GM19239 (cell line): Measurements from ENCODE around the gene TXK.
A peak's percentile ranks its signal among the peaks of the same experiment; 100 is the strongest.

ENCODE experiments used
- DNase-seq: peaks from one replicate; pipeline ENCODE4 v3.0.0; 2011; ENCODE audit warnings: low spot score; ENCODE audit not compliant: insufficient read length
- FAIRE-seq: peaks from 2 replicates; lab custom pipeline; 2011; peaks lifted over from hg19 to GRCh38; lab: Jason Lieb, UNC

Gene TXK

GRCh38 chr4:48138936-48139335 lies 4.9 kb upstream of the TXK start:
- FAIRE-seq = peak; percentile 73
- DNase-seq = peak; percentile 16

- no peak for FAIRE-seq
- no peak for DNase-seq
These were observed 4.5 kb upstream of the TXK start for GRCh38 chr4:48138511-48138910.

- no peak for FAIRE-seq
- DNase-seq = no peak
These were observed 3.8 kb upstream of the TXK start for GRCh38 chr4:48137846-48138245.

GRCh38 chr4:48133669-48134068 lies 381 bp downstream of the TXK start:
- no peak for DNase-seq
- no peak for FAIRE-seq

- no peak for FAIRE-seq
- DNase-seq = no peak
These were observed 2.3 kb downstream of the TXK start for GRCh38 chr4:48131736-48132135.

- DNase-seq (no peak), FAIRE-seq (no peak)
These were observed 4.0 kb downstream of the TXK start for GRCh38 chr4:48130100-48130499.

GRCh38 chr4:48129307-48130014 lies 4.6 kb downstream of the TXK start:
- no peak for DNase-seq
- no peak for FAIRE-seq

- FAIRE-seq (peak; percentile 93), DNase-seq (peak; percentile 22)
These were observed 6.2 kb downstream of the TXK start for GRCh38 chr4:48127682-48128404.

- DNase-seq (no peak), FAIRE-seq (no peak)
These were observed 6.8 kb downstream of the TXK start for GRCh38 chr4:48127231-48127630.

GRCh38 chr4:48126621-48127020 lies 7.4 kb downstream of the TXK start:
- FAIRE-seq = no peak
- no peak for DNase-seq

- no peak for DNase-seq
- no peak for FAIRE-seq
These were observed 9.2 kb downstream of the TXK start for GRCh38 chr4:48124870-48125269.

GRCh38 chr4:48122756-48123155 lies 11.3 kb downstream of the TXK start:
- DNase-seq (no peak), FAIRE-seq (no peak)

- no peak for FAIRE-seq
- no peak for DNase-seq
These were observed 12.9 kb downstream of the TXK start for GRCh38 chr4:48121180-48121579.

- DNase-seq (no peak), FAIRE-seq (no peak)
These were observed 13.9 kb downstream of the TXK start for GRCh38 chr4:48120132-48120531.

GRCh38 chr4:48119646-48120045 lies 14.4 kb downstream of the TXK start:
- DNase-seq (no peak), FAIRE-seq (no peak)

GRCh38 chr4:48118081-48118480 lies 16.0 kb downstream of the TXK start:
- FAIRE-seq (no peak), DNase-seq (no peak)

- DNase-seq (no peak), FAIRE-seq (no peak)
These were observed 17.5 kb downstream of the TXK start for GRCh38 chr4:48116582-48116981.

- no peak for FAIRE-seq
- DNase-seq = no peak
These were observed 19.6 kb downstream of the TXK start for GRCh38 chr4:48114412-48114811.

- no peak for FAIRE-seq
- no peak for DNase-seq
These were observed 21.9 kb downstream of the TXK start for GRCh38 chr4:48112017-48112667.

- DNase-seq (no peak), FAIRE-seq (no peak)
These were observed 23.5 kb downstream of the TXK start for GRCh38 chr4:48110452-48110978.
